ENCODE measurements around the gene WDR38.

Gene WDR38

DNA sequence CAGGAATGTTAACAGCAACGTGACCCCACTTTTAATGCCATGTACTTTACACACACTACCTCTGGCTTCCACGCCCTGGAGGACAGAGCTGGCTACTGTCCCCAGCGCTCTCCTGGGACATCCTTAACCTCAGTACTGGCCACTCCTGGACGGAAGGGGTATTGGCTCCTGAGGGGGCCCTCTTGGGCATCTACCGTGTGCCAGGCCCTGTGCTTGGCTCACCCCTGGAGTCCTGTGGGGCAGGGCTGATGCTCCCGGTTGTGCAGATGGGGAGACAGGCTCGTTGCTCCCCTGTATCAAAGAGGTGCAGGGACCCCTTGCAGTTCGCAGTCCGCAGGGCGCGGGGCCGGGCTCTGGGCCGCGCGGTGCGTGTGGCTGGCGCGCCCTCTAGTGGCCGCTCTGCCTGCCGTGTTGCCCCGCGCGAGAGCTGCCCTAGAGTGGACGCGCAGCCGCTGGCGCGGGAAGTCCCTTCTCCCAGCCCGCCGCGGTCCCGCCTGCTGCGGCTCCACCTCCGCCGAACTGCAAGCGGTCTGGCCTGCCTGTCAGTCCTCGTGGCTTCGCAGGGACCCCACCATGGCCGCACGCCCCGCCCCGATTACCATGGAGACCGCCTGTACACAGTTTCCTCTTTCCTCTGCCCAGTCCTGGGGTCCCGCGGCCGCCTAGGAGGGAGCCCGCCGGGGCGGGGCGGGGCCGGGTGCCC is at the start of gene WDR38:
WDR38 (plus strand) TSS at position 632 of the 703 bp plus-strand sequence. CDS start 72 bp downstream, outside the sequence.
- H3K27ac ChIP-seq, result peak within 1 kb of the TSS; percentile 38 to 66
- peak; percentile 51 to 83 for DNase-seq
- no peaks in the 10 kb centered on the region for H3K9me3 ChIP-seq
- peaks cover 0 to 20% (median 15%) of the 10 kb centered on the region in 4 donors for H3K4me1 ChIP-seq
- TF ChIP-seq, protein P1, sequence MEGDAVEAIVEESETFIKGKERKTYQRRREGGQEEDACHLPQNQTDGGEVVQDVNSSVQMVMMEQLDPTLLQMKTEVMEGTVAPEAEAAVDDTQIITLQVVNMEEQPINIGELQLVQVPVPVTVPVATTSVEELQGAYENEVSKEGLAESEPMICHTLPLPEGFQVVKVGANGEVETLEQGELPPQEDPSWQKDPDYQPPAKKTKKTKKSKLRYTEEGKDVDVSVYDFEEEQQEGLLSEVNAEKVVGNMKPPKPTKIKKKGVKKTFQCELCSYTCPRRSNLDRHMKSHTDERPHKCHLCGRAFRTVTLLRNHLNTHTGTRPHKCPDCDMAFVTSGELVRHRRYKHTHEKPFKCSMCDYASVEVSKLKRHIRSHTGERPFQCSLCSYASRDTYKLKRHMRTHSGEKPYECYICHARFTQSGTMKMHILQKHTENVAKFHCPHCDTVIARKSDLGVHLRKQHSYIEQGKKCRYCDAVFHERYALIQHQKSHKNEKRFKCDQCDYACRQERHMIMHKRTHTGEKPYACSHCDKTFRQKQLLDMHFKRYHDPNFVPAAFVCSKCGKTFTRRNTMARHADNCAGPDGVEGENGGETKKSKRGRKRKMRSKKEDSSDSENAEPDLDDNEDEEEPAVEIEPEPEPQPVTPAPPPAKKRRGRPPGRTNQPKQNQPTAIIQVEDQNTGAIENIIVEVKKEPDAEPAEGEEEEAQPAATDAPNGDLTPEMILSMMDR (IDR thresholded peaks at IDR 0.05), result peak; percentile 94 to 98
- no peaks in the 10 kb centered on the region for H3K27me3 ChIP-seq
- peak within 1 kb of the TSS; percentile 41 to 51 for H3K4me3 ChIP-seq
- intact Hi-C loops (cut with DNase I; ENCODE audit: low total_unique reads), result loop anchor here (2.0 kb wide), 1 partner anchor 80 kb away; no protein-coding TSS in a partner anchor
- peaks cover 10 to 22% (median 10%) of the 10 kb centered on the region in 3 donors for H3K36me3 ChIP-seq

DNA sequence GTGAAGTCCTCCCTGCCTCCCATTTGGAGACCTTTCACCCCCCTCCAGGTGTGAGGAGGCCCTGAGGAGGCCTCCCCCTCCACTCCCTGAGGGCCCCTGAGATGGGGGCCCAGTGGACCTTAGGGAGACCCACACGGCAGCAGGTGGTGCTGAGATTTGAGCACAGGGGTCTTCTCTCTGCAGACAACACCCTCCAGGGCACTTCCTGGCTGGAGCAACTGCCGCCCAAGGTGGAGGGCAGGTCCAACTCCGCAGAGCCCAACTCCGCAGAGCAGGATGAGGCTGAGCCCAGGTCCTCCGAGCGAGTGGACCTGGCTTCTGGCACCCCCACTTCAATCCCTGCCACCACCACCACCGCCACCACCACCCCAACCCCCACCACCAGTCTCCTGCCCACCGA is 49.3 kb upstream of the WDR38 start:
- TF ChIP-seq, protein P1 (IDR thresholded peaks at IDR 0.05), result no peak
- H3K27ac ChIP-seq, result no peak overlapping the region
- H3K9me3 ChIP-seq, result no peaks in the 10 kb centered on the region
- H3K4me3 ChIP-seq, result no peak overlapping the region
- peaks cover 0 to 4% (median 0%) of the 10 kb centered on the region in 4 donors for H3K4me1 ChIP-seq
- H3K36me3 ChIP-seq, result no peaks in the 10 kb centered on the region
- peaks cover 0 to 10% of the 10 kb centered on the region in 2 donors for H3K27me3 ChIP-seq
- intact Hi-C loops (cut with DNase I; ENCODE audit: low total_unique reads), result no loop called here
- DNase-seq, result no peak

DNA sequence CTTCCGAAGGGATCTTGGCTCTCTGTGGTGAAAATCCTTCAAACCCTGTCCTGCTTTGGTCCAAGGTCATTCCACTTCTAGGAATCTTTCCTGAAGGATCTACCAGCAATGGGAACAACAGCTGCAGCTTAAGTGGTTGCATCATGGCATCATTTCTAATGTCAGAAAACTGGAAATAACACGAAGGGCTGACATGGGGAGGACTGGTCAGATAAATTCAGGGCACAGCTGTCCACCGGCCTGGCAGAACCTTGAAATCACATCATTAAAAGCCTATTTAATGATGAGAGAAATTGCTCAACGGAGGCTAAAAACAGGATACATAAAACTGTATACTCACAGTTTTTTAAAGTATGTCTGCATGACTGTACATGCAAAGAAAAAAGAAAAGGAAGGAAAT is 48.1 kb upstream of the WDR38 start:
- Histone ChIP-seq H3K27me3 (peaks cover 0 to 3% of the 10 kb centered on the region in 2 donors), H3K4me3 (no peak overlapping the region), H3K4me1 (no peaks in the 10 kb centered on the region), H3K27ac (no peak overlapping the region), H3K9me3 (no peaks in the 10 kb centered on the region), H3K36me3 (no peaks in the 10 kb centered on the region)
- TF ChIP-seq, protein P1 (IDR thresholded peaks at IDR 0.05), result no peak
- no peak for DNase-seq
- intact Hi-C loops (cut with DNase I; ENCODE audit: low total_unique reads), result no loop called here

DNA sequence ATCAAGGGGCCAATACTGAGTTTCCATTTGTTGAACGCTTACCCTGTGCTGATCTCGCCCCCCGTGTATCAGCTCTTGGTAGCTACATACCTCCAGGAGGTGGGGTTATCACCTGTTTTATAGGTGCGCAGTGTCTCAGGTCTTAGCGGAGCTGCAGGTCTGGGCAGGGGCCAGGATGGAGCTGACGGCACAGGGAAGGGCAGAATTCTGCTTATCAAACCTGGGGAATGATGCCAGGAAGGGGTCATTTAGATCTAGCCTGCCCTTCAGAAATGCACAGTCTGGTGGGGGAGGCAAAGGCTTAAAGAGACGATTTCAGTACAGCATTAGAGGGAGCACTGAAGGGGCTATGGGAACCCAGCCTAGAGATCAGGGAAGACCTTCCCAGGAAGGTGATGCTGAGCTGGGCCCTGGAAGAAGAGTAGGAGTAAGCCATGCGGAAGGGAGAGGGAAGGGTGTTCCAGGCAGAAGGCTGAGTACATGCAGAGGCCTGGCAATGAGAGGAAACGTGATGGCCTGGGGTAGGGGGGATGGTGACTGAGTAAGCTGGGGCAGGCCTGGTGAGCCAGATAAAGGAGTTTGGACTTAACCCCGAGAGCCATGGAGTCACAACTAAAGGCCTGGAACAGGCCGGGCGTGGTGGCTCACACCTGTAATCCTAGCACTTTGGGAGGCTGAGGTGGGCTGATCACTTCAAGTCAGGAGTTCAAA is 44.9 kb upstream of the WDR38 start:
- no peak for DNase-seq
- Histone ChIP-seq H3K27ac (no peak overlapping the region), H3K4me1 (peaks cover 0 to 20% (median 6%) of the 10 kb centered on the region in 4 donors), H3K36me3 (no peaks in the 10 kb centered on the region), H3K9me3 (no peaks in the 10 kb centered on the region), H3K4me3 (no peak overlapping the region), H3K27me3 (no peaks in the 10 kb centered on the region)
- TF ChIP-seq, protein P1 (IDR thresholded peaks at IDR 0.05), result no peak
- intact Hi-C loops (cut with DNase I; ENCODE audit: low total_unique reads), result no loop called here

DNA sequence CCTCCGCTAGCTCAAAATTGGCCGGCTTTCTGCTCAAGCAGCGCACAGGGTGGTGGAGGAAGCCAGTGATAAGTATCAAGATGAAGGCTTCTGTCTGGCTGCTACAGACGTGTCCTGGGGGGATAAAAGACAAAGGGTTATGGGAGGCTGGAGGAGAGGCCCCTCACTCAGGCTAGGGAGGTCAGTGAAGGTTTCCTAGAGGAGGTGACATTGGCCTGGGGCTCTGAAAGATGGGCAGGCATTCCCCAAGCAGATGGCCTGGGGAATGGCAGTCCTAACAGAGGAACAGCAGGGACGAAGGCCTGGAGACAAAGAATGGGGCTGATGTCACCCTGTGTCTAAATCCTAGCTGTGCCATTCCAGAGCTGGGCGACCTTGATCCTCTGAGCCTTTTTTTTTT is 44.0 kb upstream of the WDR38 start:
- no peaks in the 10 kb centered on the region for H3K27me3 ChIP-seq
- H3K27ac ChIP-seq, result no peak overlapping the region
- no peaks in the 10 kb centered on the region for H3K36me3 ChIP-seq
- TF ChIP-seq, protein P1 (IDR thresholded peaks at IDR 0.05), result no peak
- no peaks in the 10 kb centered on the region for H3K9me3 ChIP-seq
- no peak overlapping the region for H3K4me3 ChIP-seq
- peaks cover 0 to 20% (median 6%) of the 10 kb centered on the region in 4 donors for H3K4me1 ChIP-seq
- intact Hi-C loops (cut with DNase I; ENCODE audit: low total_unique reads), result no loop called here
- no peak for DNase-seq

Data from tibial artery (tissue), 4 donors.